HCT116 (cell line): ENCODE measurements around the gene MAST4. TPM values are rescaled to one million over a fixed set of nuclear protein-coding genes. Genes with fewer than 3 reads are reported as not detected.

ENCODE experiments used
- ATAC-seq: fragments of 200-7000 bp; cut with Tn5 transposase; 2 replicates; pipeline ENCODE4 v1.9.1; 2020; ENCODE audit warnings: mild to moderate bottlenecking, moderate library complexity
- BruUV-seq: library from RNA; stranded (reverse); fragments of 400-500 nt; replicated peaks from 2 replicates; lab custom pipeline; 2021; lab: Mats Ljungman, UMichigan
- CTCF ChIA-PET: fragments of 300-600 bp; sonication (Branson Sonifier 250); formaldehyde crosslinking; loops from one replicate; lab custom pipeline; 2021; ENCODE audit warnings: antibody characterized with exemption; lab: Charles Lee
- POLR2A ChIA-PET: fragments of 300-600, 350-600 bp; sonication (Branson Sonifier 250); formaldehyde crosslinking; loops from one replicate; lab custom pipeline; 2021; ENCODE audit warnings: antibody characterized with exemption; lab: Charles Lee
- RAD21 ChIA-PET, 2 experiments: fragments of 300-600 bp; sonication (Branson Sonifier 250); formaldehyde crosslinking; loops; one replicate each; lab custom pipeline; 2023; ENCODE audit warnings: low total read pairs in 2 of 2; ENCODE audit not compliant: uncharacterized antibody in 2 of 2, unreplicated experiment in 2 of 2, low non-redundant PET in 1 of 2; lab: Charles Lee
- DNase-seq: peaks from one replicate; pipeline ENCODE4 v3.0.0-alpha.2; 2010; ENCODE audit warnings: low read depth, low spot score
- H2AFZ ChIP-seq: fragments of 200-600 bp; shearing (Covaris generic), sonication (generic); 2 replicates; pipeline ENCODE4 v1.6.1; 2017; ENCODE audit warnings: low read depth, mixed run types, mixed read lengths, antibody characterized with exemption, low read length; ENCODE audit not compliant: poor library complexity, severe bottlenecking
- H3K27ac ChIP-seq: 2 replicates; pipeline ENCODE4 v1.5.1; 2012; ENCODE audit warnings: low read depth, low read length
- H3K27me3 ChIP-seq: fragments of 200-600 bp; sonication (generic); 2 replicates; pipeline ENCODE4 v1.6.1; 2016; ENCODE audit warnings: mixed run types, low read length, mixed read lengths; ENCODE audit not compliant: insufficient read depth
- H3K36me3 ChIP-seq, 2 experiments: fragments of 200-500 bp in 1 of 2; fragments of 200-600 bp in 1 of 2; sonication (Bioruptor generic) in 1 of 2; sonication (generic) in 1 of 2; 2 replicates each; pipeline versions ENCODE4 v1.5.1 to v1.6.1; 2014 to 2016; ENCODE audit warnings: low read length in 2 of 2, inconsistent platforms in 1 of 2, mixed read lengths in 1 of 2, mixed run types in 1 of 2; ENCODE audit not compliant: insufficient read depth in 2 of 2, control insufficient read depth in 1 of 2
- H3K4me1 ChIP-seq, 2 experiments: fragments of 200-600 bp in 1 of 2; sonication (generic) in 1 of 2; 2 replicates each; pipeline versions ENCODE4 v1.5.1 to v1.6.1; 2012 to 2017; ENCODE audit warnings: low read length in 2 of 2, inconsistent platforms in 1 of 2, mild to moderate bottlenecking in 1 of 2, mixed read lengths in 1 of 2, mixed run types in 1 of 2, moderate library complexity in 1 of 2; ENCODE audit not compliant: insufficient read depth in 2 of 2, control insufficient read depth in 1 of 2
- H3K4me2 ChIP-seq: fragments of 200-600 bp; sonication (generic); 2 replicates; pipeline ENCODE4 v1.6.1; 2017; ENCODE audit warnings: mixed run types, low read length, mixed read lengths
- H3K4me3 ChIP-seq, 2 experiments: fragments of 200-600 bp in 1 of 2; sonication (generic) in 1 of 2; replicated peaks in 1 of 2; 2 replicates each; pipeline ENCODE4 v1.5.1; 2011 to 2016; ENCODE audit warnings: low read length in 2 of 2, control low read depth in 1 of 2, low read depth in 1 of 2, mild to moderate bottlenecking in 1 of 2, mixed read lengths in 1 of 2, mixed run types in 1 of 2
- H3K79me2 ChIP-seq: fragments of 200-600 bp; sonication (generic); 2 replicates; pipeline ENCODE4 v1.6.1; 2017; ENCODE audit warnings: mild to moderate bottlenecking, mixed run types, low read length, moderate library complexity, mixed read lengths; ENCODE audit not compliant: insufficient read depth
- H3K9ac ChIP-seq: fragments of 200-600 bp; sonication (generic); 2 replicates; pipeline ENCODE4 v1.6.1; 2016; ENCODE audit warnings: low read length, mixed read lengths
- H3K9me2 ChIP-seq: fragments of 200-600 bp; sonication (generic), shearing (Covaris generic); 2 replicates; pipeline ENCODE4 v1.6.1; 2017; ENCODE audit warnings: mixed run types, mild to moderate bottlenecking, moderate library complexity; ENCODE audit not compliant: insufficient read depth
- H3K9me3 ChIP-seq, 2 experiments: fragments of 200-500 bp in 1 of 2; fragments of 200-600 bp in 1 of 2; sonication (Bioruptor generic) in 1 of 2; sonication (generic) in 1 of 2; 2 replicates each; pipeline ENCODE4 v1.6.1; 2014 to 2017; ENCODE audit warnings: low read length in 2 of 2, mixed read lengths in 2 of 2, inconsistent platforms in 1 of 2, low read depth in 1 of 2, mild to moderate bottlenecking in 1 of 2, mixed run types in 1 of 2, moderate library complexity in 1 of 2; ENCODE audit not compliant: control insufficient read depth in 1 of 2, insufficient read depth in 1 of 2
- H4K20me1 ChIP-seq: fragments of 200-600 bp; sonication (generic), shearing (Covaris generic); 2 replicates; pipeline ENCODE4 v1.6.1; 2017; ENCODE audit warnings: mixed run types, mild to moderate bottlenecking, moderate library complexity; ENCODE audit not compliant: insufficient read depth
- CBX3 ChIP-seq: IDR thresholded peaks from 2 replicates; pipeline ENCODE4 v1.6.1; 2012; ENCODE audit warnings: low read depth
- CEBPB ChIP-seq: IDR thresholded peaks from 2 replicates; pipeline ENCODE4 v1.6.1; 2012; ENCODE audit warnings: low read depth
- CTCF ChIP-seq, 3 experiments: fragments of 200-600 bp in 1 of 3; sonication (generic) in 1 of 3; IDR thresholded peaks in 2 of 3; conservative IDR thresholded peaks in 1 of 3; 2 replicates each; pipeline ENCODE4 v1.5.1; 2012 to 2017; ENCODE audit warnings: low read depth in 2 of 3, low read length in 2 of 3, antibody characterized with exemption in 1 of 3, borderline replicate concordance in 1 of 3, control low read depth in 1 of 3, mild to moderate bottlenecking in 1 of 3, mixed read lengths in 1 of 3, mixed run types in 1 of 3, moderate library complexity in 1 of 3; ENCODE audit not compliant: insufficient read depth in 1 of 3
- SIN3A ChIP-seq: IDR thresholded peaks from 2 replicates; pipeline ENCODE4 v1.6.1; 2012; ENCODE audit warnings: low read depth
- SP1 ChIP-seq: IDR thresholded peaks from 2 replicates; pipeline ENCODE4 v1.6.1; 2012; ENCODE audit warnings: low read depth
- SRF ChIP-seq: IDR thresholded peaks from 2 replicates; pipeline ENCODE4 v1.6.1; 2012; ENCODE audit warnings: low read depth
- ZBTB33 ChIP-seq: IDR thresholded peaks from 2 replicates; pipeline ENCODE4 v1.6.1; 2011; ENCODE audit warnings: mild to moderate bottlenecking, low read length, moderate library complexity; ENCODE audit not compliant: insufficient replicate concordance; ENCODE audit errors: extremely low read depth
- ZFX ChIP-seq: fragments of 450-650 bp; IDR thresholded peaks from 2 replicates; pipeline ENCODE4 v1.6.1; 2017
- intact Hi-C: fragments of 100-400 bp; cut with micrococcal nuclease; formaldehyde crosslinking; loops from 2 replicates; pipeline ENCODE4 v1.10.0; 2022
- total RNA-seq: library from RNA; stranded (reverse); gene quantifications from one replicate; pipeline ENCODE4 v1.2.1, GENCODE V29; 2021; ENCODE audit not compliant: unreplicated experiment

The MAST4 gene
- total RNA-seq, 1 experiment from 2014 or later, result 1.1 TPM

- Histone ChIP-seq H3K4me2 (no peak overlapping the region), H3K9me3 (no peaks in the 10 kb centered on the region), H3K4me3 (no peak overlapping the region), H3K79me2 (no peaks in the 10 kb centered on the region), H4K20me1 (no peaks in the 10 kb centered on the region), H3K9ac (no peak overlapping the region), H3K27me3 (peaks cover 11% of the 10 kb centered on the region; the same call in 1 of the 2 replicates), H2AFZ (no peak overlapping the region), H3K36me3 (no peaks in the 10 kb centered on the region), H3K27ac (no peak overlapping the region), H3K4me1 (no peaks in the 10 kb centered on the region), H3K9me2 (no peaks in the 10 kb centered on the region)
- no TSS peak for BruUV-seq
- intact Hi-C loops, result no loop called here
- DNase-seq (no peak), ATAC-seq (no peak)
- CTCF ChIA-PET, result no interaction called here
- POLR2A ChIA-PET, result no interaction called here
- RAD21 ChIA-PET, result no interaction called here
- TF ChIP-seq CTCF (IDR thresholded peaks at IDR 0.05 in 2 of 3, conservative IDR thresholded peaks at IDR 0.05 in 1 of 3; ENCODE audit: borderline replicate concordance in 1 of 3, insufficient read depth in 1 of 3, low read depth in 2 of 3, low read length in 2 of 3) (no peak), SIN3A (no peak), ZFX (no peak), CEBPB (no peak), SP1 (no peak), ZBTB33 (no peak), SRF (no peak), CBX3 (no peak)
Measured at GRCh38 chr5:67028371-67028770, 432.2 kb downstream of the MAST4 start.
